GM19238 (cell line): ENCODE measurements around the gene PDZK1IP1.

Experiments
- DNase-seq: peaks from one replicate; pipeline ENCODE4 v3.0.0; 2011; ENCODE audit warnings: low spot score; ENCODE audit not compliant: insufficient read length

The PDZK1IP1 gene, protein sequence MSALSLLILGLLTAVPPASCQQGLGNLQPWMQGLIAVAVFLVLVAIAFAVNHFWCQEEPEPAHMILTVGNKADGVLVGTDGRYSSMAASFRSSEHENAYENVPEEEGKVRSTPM

DNA sequence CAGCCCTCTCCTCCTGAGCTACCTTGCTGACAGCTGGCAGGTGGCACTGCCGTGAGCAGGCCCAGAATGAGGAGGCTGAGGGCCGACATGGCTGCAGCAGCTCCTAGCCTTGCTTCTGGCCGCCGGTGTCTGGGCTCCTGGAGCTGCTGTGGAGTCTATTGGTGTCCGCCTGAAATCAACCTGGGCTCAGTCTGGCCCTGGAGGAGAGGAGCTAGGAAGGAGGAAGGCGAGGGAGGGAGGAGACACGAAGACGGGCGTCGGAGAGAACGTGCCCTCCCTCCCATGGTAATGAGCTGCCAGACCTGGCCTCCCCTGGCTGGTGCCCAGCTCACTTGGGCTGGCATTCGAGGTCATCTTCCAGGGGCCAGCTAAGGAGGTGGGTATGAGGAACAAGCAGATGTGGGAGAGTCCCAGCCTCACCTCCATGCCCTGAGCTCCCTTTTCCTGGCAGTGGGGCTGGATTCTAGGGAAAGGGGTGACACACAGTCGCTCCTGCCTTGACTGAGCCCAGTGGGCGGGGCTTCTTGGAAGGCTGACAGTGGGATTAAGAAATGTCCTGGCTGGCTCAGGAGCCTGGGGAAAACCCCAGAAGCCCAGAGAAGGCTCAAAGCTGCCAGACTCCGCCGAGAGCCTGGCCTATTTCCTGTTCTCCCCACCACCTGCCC is at the start of gene PDZK1IP1:
Gene PDZK1IP1 (minus strand): TSS at position 193 of the 665 bp plus-strand sequence. CDS start 104 bp downstream, at position 89.
- DNase-seq, result no peak

DNA sequence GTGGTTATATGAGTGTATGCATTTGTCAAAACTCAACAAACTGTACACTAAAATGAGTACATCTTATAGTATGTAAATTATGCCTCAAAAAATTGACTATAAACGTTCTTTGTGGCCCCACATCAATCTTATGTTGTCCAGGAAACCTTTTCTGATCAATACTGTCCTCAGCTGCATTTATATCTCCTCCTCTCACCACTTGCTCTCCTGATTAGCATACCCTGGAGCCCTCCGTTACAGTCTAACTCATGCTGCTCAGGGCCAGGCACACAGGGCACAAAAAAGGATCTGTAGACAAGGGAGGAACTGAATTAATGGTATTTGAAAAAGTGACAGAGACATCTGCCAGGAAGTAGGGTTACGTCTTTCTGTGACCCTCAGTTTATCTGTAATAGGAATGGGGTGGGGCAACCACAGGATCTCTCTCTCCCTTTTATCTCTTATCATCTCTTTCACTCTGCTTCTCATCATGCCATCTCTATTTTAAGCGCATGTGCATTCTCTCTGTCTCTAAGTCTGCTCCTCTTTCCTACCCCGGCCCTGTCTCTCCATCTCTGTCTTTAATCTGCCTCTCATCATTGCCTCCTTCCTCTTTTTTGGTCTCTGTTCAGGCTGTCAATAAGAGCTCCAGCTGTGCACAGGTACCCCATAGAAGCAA is 49.2 kb upstream of the PDZK1IP1 start:
- no peak for DNase-seq

DNA sequence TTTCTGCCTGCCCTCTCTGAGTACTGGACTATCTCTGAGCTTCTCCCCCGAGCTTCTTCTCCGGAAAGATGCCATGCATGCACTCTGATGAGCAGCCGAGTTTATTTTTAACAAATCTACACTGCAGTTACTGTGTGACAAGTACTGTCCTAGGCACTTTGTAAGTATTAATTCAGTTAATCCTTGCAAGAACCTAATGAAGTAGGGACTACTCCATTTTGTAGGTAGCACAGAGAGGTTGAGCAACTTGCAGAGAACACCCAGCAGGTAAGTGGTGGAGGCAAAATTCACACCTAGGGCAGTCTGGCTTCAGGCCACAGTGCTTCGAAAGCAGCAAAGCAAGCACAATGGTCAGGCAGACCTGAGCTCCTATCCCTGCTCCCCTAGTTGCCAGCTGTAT is 46.0 kb upstream of the PDZK1IP1 start:
- DNase-seq, result no peak

DNA sequence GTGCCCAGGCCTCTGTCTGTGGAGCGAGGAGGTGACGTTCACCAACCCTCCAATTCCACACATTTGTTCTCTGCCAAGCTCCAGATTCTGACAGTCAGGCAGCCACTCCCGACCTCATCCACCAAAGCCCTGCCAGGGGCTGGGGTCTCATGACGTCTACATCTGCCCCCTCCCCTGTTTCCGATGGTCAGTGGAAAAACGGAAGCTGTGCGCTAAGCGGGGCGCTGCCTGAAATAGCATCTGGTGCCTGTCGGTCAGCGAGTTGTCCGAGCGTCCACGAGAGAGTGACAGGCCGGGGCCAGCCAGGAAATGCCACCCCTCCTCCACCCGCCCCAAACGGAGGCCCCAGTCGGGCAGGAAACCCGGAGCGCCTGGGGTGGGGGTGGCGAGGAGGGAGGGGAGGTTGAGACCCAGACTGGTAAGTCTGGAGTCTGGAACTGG is 45.4 kb upstream of the PDZK1IP1 start:
- no peak for DNase-seq

DNA sequence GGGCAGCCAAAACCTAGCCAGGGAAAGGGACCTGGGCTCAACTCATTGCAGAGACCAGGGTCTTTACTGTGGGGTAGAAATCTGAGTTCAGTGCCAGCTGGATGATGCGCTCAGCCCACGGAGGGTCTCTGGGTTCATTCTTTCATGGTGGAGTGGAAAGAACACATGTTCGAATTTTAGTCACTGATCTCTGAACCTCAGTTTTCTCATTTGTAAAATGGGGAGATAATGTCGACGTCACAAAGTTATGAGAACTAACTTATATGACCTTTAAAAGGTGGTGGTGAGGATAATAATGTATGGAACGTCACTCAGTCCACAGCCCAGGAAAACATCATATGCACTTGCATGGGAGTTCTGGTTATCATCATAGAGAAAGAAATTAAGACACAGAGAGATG is 43.4 kb upstream of the PDZK1IP1 start:
- DNase-seq, result no peak

DNA sequence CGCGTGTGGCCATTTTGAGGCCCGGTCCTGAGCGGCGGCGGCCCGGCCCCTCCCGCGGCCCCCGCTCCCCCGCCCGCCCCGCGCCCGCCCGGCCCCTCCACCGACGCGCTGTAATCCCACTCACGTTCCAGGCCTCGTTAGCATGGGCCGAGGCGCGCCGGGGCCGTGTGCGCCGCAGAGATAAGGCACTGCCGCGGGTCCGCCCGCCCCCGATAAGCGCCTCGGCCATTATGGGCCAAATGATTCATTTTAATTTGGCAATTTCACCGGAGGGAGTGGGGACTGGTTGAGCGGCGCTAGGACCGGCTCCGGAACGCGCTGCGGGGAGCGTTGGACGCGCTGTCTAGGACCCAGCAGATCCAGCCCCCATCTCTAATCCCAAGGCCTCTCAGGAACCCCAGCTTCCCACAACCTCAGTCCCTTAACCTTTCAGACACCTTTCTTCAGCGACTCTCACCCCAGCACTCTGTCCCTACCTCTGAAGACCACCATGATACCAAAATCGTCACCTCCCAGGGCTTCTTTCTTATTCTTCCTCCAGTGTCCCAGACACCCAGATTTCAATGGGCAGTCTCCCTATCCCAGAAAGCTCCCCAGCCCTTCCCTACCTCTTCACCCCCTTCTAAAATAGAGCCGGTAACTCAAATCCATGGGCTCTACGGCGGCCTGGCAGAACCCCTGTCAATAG is 42.5 kb upstream of the PDZK1IP1 start, which contains the start of gene TAL1:
Gene TAL1 (minus strand): TSS at position 39 of the 688 bp plus-strand sequence. CDS start 6,337 bp downstream, outside the sequence.
- no peak for DNase-seq

DNA sequence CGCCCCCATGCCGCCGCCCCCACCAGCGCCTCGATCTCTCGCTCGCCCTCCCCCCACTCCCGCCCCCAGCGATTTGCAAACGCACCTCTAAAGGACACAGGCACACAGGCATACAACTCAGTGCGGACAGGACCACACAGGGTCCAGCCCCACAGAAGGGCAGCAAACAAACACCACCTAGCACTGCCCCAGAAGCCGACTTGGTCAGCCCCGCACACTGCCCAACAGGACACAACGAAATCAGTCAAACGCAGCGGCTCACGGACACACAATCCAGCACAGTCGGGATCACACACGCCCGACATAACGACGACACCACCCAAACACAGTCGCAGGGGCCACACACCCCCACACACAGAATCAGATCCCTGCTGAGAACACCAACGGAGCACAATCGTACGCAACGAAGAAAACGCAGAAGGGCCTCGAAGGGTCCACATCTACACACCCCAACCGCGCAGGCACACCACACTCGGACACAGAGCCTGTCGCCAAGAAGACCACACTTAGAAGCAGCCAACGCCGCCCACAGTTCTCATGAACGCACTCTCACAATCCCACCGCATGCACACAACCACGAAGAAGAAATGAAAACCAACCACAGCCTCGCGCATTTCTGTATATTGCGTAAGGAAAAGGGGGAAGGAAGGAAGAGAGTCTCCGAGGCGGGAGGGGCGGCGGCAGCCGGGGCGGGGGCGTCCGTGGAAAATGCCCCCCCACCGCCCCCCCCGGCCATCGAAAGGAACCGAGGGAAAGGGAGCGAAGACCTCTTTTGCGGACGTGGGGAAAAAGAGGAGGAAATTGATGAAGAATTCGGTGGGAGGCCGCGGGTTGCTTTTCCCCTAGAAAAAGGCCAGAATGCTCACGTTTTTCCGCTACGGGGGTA is 41.7 kb upstream of the PDZK1IP1 start:
- no peak for DNase-seq

DNA sequence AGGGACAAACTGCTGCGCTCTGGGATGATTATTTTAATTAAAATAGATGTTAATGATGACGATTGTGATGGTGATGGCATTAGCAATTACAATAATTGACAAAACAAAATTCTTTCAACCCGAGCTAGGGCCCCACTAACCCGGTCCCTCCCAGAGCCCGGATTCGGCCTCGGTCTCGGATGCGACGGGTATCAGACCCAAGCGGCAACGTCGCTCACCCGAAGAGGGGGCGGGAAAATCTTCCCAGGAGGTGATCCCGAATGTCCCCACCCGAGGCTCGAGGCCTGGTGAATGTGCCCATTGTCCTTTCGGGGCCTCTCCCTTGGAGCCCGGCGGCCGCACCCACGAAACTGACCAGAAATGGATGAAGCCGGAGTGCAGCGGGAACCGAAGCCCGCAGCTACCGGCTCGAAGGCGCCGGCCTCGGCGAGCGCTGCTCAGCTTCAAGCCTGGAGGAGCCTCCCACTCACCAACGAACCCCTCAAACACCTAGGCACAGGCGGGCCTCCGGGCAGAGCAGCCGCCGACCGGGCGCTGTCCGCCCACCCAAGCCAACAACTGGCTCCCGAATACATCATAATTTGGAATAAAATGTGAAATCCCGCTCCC is 41.0 kb upstream of the PDZK1IP1 start:
- no peak for DNase-seq

DNA sequence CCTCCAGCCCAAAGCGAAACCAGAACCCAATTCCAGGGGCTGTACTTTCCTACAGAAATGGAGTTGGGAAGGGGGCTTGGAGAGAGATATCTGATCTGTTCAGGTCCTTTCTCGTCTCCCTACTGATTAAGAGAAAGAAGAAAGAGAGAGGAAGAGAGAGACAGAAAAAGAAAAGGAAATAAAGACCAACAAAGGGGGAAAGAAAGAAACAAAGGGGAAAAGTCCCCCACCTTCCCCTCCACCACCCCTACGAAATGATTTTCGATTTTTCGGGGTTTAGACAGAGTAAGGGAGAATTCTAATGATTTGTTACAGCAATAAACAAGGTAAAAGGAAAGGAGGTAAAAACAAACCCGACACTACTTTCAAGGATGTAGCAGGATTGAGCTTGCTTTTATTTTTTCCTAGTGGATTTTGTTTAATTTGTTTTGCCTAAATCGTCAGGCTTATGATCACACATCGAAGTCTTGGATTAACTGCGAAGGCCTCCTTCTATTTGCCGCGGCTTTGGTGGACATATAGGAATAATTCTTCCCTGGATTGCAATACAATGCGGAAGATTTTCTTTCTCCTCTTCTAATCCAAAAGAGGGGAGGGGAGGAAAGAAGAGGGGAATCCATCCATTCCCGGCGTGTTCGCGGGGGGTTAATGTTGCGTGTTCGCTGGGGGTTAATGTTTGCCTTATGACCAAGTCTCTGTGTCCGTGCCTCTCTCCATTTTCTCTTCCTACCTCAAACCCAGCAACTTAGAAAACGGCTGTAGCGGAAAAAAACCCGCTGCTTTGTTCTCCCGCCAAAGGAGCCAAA is 40.3 kb upstream of the PDZK1IP1 start:
- no peak for DNase-seq

DNA sequence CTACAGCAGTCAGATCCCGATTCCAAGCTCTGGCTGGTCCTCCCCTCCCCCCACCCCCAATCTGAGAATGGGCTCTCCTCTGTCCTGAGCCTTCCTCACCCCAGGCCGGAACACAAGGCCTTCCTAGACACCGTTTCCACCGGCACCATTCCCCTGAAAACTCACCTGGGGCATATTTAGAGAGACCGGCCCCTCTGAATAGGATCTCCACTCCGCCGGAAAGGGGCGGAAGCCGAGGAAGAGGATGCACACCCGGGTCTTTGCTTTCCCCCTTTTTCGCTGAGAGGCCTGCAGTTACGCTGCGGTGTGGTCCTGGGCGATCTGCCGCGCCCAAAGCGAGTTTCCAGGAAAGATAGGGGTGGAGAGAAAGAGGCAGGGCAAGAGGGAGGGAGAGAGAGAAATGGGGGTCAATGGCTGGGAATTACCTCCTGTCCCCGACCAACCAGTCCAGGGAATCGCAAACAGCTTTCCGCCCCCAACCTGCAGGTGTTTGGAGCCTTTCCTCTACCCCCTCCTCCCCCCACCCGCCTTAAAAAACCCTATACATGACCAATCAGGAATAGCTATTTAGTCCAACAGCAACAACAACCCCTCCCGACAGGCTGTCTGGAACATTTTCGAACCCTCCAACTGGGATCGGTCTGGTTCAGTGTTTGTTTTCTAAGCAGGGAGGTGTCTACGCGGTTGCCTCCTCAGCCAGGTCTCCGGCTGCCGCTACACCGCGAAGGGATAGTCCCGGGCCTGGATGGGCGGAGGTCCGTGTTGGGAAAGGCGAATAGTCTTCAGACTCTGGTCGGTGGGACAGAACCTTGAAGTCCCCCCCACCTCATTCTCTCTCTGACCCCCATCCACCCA is 39.4 kb upstream of the PDZK1IP1 start:
- DNase-seq, result no peak

DNA sequence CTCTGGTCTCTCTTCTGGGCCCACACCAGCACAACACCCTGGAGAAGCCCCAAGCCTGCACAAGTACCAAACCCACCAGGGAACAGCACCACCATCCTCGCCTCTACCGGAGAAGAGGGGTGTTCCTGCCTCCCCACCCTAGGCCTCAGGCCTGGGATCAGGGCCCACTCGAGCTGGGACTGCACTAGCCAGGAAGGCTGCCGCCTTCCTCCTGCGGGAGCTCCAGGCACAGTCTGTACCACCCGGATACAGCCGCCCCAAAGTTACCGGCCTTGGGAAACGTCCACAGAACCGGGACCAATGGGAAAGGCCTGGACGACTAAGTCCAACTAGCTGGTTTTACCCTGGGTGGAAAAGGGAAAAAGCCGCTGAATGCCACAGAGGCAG is 38.8 kb upstream of the PDZK1IP1 start:
- no peak for DNase-seq

DNA sequence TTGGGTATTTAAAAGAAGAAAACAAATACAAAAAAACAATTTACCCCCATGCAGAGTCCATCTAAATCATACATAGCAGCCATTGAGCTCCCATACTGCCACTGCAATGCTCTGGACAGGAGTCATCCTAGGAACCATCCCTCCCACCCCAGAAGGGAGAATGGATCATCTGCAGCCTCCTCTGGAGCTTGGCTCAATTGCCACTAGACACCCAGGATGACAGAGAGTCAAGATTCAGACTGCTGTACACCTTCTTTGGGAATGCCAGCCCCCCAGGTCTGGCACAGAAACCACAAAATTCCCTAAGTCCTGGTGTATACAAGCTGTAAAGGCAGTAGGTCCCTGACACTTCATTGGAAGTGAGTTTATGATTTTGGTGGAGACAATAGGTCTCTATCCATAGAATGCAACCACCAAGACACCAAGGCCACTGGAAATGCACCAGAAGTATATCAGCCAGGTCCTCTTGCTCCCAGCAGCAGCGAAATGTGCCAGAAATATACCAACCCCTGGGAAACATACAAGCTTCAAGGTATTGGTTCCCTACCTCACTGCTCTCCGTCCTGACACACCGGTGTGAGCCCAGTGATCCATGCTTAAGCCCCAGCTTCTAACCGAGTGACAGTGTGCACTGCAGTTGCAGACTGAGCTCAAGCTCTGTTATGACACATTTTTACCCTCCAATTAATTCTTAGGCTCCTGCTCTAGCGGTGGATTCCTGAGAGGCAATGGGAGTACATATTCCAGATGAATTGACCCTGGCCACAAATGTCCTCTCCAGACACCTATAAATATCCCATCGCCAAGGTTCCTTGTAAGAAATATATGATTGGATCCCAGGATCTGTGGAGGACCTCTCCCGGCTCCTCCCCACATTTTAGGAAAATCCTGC is 37.8 kb upstream of the PDZK1IP1 start:
- no peak for DNase-seq

DNA sequence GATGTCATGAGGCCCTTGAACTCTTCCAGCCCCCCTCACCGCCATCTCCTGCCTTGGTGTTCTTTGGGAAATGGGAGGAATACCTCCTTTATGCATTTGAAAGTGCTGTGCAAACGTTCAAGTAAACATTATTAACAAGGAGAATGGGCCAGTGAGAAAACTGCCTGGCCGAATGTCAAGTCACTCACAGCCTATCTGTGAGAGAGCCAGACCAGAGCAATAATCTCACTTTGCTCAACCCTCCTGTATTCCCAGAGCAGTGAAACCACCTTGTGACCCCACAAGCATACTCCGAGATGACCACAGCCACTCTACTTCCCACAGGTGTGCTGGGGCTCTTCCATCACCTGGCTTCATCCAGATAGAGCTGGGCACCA is 37.0 kb upstream of the PDZK1IP1 start:
- DNase-seq, result no peak

DNA sequence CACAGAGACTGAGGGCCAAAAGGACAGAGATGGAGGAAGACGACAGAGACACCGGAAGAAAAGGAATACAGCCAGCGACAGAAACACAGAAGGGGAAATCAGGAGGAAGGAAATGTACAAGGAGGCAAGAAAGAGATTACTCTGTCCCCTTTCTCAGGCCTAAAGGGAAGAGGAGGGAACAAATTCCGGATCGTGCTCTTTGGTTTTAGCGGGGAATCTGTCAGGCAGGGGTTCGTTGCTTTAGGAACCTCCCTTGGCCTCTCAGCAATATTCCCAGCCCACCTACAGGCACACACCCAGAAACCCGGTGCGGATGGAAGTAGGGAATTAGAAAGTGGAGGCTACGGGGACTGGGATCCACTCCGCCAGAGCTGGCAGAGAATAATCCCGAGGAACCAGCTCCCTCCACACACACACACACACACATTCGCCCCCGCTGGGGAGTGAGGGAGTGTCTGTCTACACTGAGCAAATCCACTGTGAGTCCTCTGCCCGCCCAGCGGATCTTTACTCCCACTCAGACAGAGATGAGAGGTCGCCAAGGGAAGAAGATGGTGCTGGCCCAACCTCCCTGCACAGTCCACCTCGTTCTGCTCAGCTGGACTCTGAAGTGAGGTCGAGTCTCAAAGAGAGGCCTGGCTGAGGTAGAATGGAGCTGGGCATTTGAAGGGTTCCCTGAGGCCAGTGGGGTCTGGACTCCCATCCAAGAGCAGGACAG is 36.4 kb upstream of the PDZK1IP1 start:
- DNase-seq, result no peak

DNA sequence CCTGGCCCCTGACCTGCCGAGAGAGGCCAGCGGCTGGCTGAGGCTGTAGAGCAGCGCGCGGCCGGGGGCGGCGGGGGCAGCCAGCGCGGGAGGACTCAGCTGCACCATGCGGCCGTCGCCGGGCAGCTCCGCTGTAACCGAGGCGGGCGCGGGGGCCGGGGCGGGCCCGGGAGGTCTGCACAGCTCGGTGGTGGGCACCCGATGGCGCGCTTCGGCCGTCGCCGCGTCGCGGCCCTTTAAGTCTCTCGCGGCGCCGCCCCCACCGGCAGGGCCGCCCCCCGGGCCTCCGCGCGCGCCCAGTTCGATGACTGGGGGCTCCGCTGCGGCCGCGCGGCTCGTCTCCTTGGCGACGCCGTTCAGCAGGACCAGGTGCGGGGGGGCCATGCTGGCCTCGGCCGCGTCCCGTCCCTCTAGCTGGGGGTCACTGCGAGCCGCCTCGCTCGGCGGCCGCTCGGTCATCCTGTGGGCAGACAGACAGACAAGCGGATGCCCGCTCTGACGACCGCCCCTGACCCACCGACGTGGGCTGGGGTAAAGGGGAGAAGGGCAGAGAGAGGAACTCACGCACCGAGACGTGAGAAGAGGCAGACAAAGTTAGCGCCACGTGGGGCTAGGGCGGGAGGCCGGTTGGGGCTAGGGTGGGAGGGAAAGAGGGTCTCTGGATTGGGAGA is 35.7 kb upstream of the PDZK1IP1 start:
- DNase-seq, result no peak

DNA sequence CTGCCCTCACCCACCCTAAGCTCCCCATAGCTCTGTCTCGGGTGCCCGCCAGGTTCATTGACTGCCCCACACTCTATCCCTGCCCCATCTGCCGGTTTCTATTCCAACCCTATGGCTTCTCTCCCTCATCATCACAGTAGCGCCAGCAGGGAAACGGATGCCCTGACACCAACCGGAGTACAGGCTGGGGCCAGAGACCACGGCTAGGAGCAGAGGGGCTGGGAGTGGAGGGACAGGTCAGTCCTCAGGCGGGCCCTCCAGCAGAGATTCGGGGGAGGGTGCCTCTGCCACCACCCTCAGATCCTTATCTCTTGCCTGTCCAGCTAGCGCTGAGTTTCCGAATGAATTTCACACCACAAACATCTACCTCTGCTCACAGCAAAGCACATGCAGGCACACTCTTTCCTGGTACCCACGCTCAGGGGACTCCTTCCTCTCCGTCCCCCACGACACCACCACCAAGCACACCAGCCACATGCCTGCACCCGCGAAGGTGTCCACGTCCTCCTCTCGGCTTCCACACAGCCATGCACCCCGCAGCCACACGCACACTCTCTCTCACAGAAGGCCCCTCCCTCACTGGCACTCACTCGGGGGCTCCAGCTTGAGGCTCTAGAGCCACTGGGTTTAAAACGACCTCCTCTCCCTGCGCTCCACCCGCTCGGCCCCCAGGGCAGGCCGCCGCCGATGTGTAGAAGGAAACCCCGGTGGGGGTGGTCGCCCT is 35.0 kb upstream of the PDZK1IP1 start:
- no peak for DNase-seq
